HepG2 (cell line): ENCODE measurements around the gene PCP4. TPM values are rescaled to one million over a fixed set of nuclear protein-coding genes. Genes with fewer than 3 reads are reported as not detected.

Source experiments
- ATAC-seq: fragments of 200-7000 bp; cut with Tn5 transposase; 3 replicates; pipeline ENCODE4 v1.9.1; 2020; ENCODE audit warnings: mild to moderate bottlenecking, moderate library complexity
- BruUV-seq: library from RNA; stranded (reverse); fragments of 400-500 nt; replicated peaks from 2 replicates; lab custom pipeline; 2021; lab: Mats Ljungman, UMichigan
- CTCF ChIA-PET: fragments of 300-600 bp; formaldehyde crosslinking; extraction: SDS; loops from one replicate; lab custom pipeline; 2021; ENCODE audit warnings: low total read pairs, inconsistent platforms, low intra/inter-chr PET ratio; lab: Yijun Ruan, JAX
- POLR2A ChIA-PET: fragments of 350-600 bp; sonication (Branson Sonifier 250); formaldehyde crosslinking; loops from one replicate; lab custom pipeline; 2020; ENCODE audit warnings: antibody characterized with exemption, inconsistent platforms; lab: Yijun Ruan, JAX
- DNase-seq: peaks from one replicate; pipeline ENCODE4 v3.0.0-alpha.2; 2015; ENCODE audit warnings: low spot score
- FAIRE-seq: peaks from 3 replicates; lab custom pipeline; 2011; peaks lifted over from hg19 to GRCh38; lab: Jason Lieb, UNC
- H2AFZ ChIP-seq: one replicate; pipeline ENCODE4 v1.6.1; 2011; ENCODE audit warnings: low read length, inconsistent platforms
- H3K27ac ChIP-seq: fragments of 300-600 bp; 3 replicates; pipeline ENCODE4 v1.8.0; 2011; ENCODE audit warnings: mixed run types, mild to moderate bottlenecking, mixed read lengths, low read length, inconsistent platforms; ENCODE audit not compliant: insufficient read depth; ENCODE audit errors: extremely low read length
- H3K27me3 ChIP-seq, 2 experiments: fragments of 200-600 bp in 1 of 2; 2 replicates in 1 of 2; 3 replicates in 1 of 2; pipeline versions ENCODE4 v1.6.0 to v1.8.0; 2011; ENCODE audit warnings: low read length in 2 of 2, mild to moderate bottlenecking in 2 of 2, moderate library complexity in 2 of 2, inconsistent platforms in 1 of 2; ENCODE audit not compliant: insufficient read depth in 2 of 2, control insufficient read depth in 1 of 2
- H3K36me3 ChIP-seq, 2 experiments: fragments of 200-600 bp in 1 of 2; replicated peaks in 1 of 2; 2 replicates in 1 of 2; 3 replicates in 1 of 2; pipeline versions ENCODE4 v1.5.1 to v1.8.0; 2011; ENCODE audit warnings: low read length in 2 of 2, inconsistent platforms in 1 of 2; ENCODE audit not compliant: insufficient read depth in 2 of 2, control insufficient read depth in 1 of 2
- H3K4me1 ChIP-seq: 2 replicates; pipeline ENCODE4 v1.5.1; 2012; ENCODE audit warnings: low read length, inconsistent platforms; ENCODE audit not compliant: insufficient read depth
- H3K4me2 ChIP-seq: 2 replicates; pipeline ENCODE4 v1.6.0; 2011; ENCODE audit warnings: low read depth, low read length, inconsistent platforms
- H3K4me3 ChIP-seq, 3 experiments: fragments of 200-600 bp in 1 of 3; sonication (generic), shearing (Covaris generic) in 1 of 3; replicated peaks in 1 of 3; 2 replicates each; pipeline ENCODE4 v1.5.1; 2011 to 2016; ENCODE audit warnings: low read length in 3 of 3, inconsistent platforms in 2 of 3, low read depth in 2 of 3, mild to moderate bottlenecking in 2 of 3, control low read depth in 1 of 3, mixed read lengths in 1 of 3; ENCODE audit not compliant: insufficient read depth in 1 of 3
- H3K79me2 ChIP-seq: one replicate; pipeline ENCODE4 v1.6.1; 2011; ENCODE audit warnings: low read length, inconsistent platforms; ENCODE audit not compliant: insufficient read depth
- H3K9ac ChIP-seq: 2 replicates; pipeline ENCODE4 v1.6.0; 2011; ENCODE audit warnings: mild to moderate bottlenecking, low read depth, low read length, inconsistent platforms; ENCODE audit not compliant: insufficient read depth
- H3K9me3 ChIP-seq: 2 replicates; pipeline ENCODE4 v1.5.1; 2012; ENCODE audit warnings: mild to moderate bottlenecking, low read length
- H4K20me1 ChIP-seq: 2 replicates; pipeline ENCODE4 v1.6.0; 2011; ENCODE audit warnings: inconsistent platforms, mild to moderate bottlenecking, low read length, moderate library complexity; ENCODE audit not compliant: insufficient read depth
- ATF7-NPFF ChIP-seq: sonication (generic); formaldehyde crosslinking; IDR thresholded peaks from 2 replicates; pipeline ENCODE4 v1.8.1; 2023; ENCODE audit warnings: mild to moderate bottlenecking, low read depth, missing genetic modification reagents, moderate library complexity
- CREBL2 ChIP-seq: sonication (generic); formaldehyde crosslinking; IDR thresholded peaks from 2 replicates; pipeline ENCODE4 v1.8.1; 2023; ENCODE audit warnings: missing genetic modification reagents, mild to moderate bottlenecking, borderline replicate concordance
- ETV6 ChIP-seq: sonication (generic); formaldehyde crosslinking; conservative IDR thresholded peaks from 2 replicates; pipeline ENCODE4 v1.4.0; 2020; ENCODE audit warnings: missing genetic modification reagents
- FOSL1 ChIP-seq: sonication (generic); formaldehyde crosslinking; IDR thresholded peaks from 2 replicates; pipeline ENCODE4 v1.9.0; 2021; ENCODE audit warnings: missing genetic modification reagents, borderline replicate concordance
- MIER3 ChIP-seq: IDR thresholded peaks from 2 replicates; pipeline ENCODE4 v1.6.1; 2016; ENCODE audit warnings: missing compliant biosample characterization, borderline replicate concordance
- NBN ChIP-seq: fragments of 450-650 bp; conservative IDR thresholded peaks from 2 replicates; pipeline ENCODE4 v1.6.1; 2017
- NR2F1 ChIP-seq, 2 experiments: fragments of 450-650 bp in 1 of 2; formaldehyde crosslinking in 1 of 2; IDR thresholded peaks; 2 replicates each; pipeline versions ENCODE4 v1.5.0 to v1.6.1; 2016 to 2020; ENCODE audit warnings: mild to moderate bottlenecking in 1 of 2, missing compliant biosample characterization in 1 of 2, missing genetic modification reagents in 1 of 2, moderate library complexity in 1 of 2
- RBFOX2 ChIP-seq: fragments of 200-400 bp; formaldehyde crosslinking; IDR thresholded peaks from 2 replicates; pipeline ENCODE4 v1.6.1; 2017; ENCODE audit warnings: low read depth, mild to moderate bottlenecking, low read length
- SAP130 ChIP-seq: IDR thresholded peaks from 2 replicates; pipeline ENCODE4 v1.6.1; 2016; ENCODE audit warnings: low read depth
- ZNF572 ChIP-seq: sonication (generic); formaldehyde crosslinking; IDR thresholded peaks from 2 replicates; pipeline ENCODE4 v1.5.1; 2020; ENCODE audit warnings: mild to moderate bottlenecking, missing genetic modification reagents
- ZNF577 ChIP-seq: sonication (generic); formaldehyde crosslinking; IDR thresholded peaks from 2 replicates; pipeline ENCODE4 v1.4.0; 2020; ENCODE audit warnings: mild to moderate bottlenecking, low read depth, missing genetic modification reagents, borderline replicate concordance
- ZNF713 ChIP-seq: sonication (generic); formaldehyde crosslinking; IDR thresholded peaks from 2 replicates; pipeline ENCODE4 v1.4.0; 2020; ENCODE audit warnings: mild to moderate bottlenecking, missing genetic modification reagents
- ZNF773 ChIP-seq: sonication (generic); formaldehyde crosslinking; IDR thresholded peaks from 2 replicates; pipeline ENCODE4 v1.4.0; 2020; ENCODE audit warnings: missing genetic modification reagents, borderline replicate concordance
- whole genome bisulfite sequencing: methylation state at CpG from one replicate; pipeline ENCODE4 v1.1.6; 2017; ENCODE audit warnings: low lambda C conversion rate; 5-methylcytosine and 5-hydroxymethylcytosine counted together
- in situ Hi-C: cut with HindIII; loops from 2 replicates; pipeline ENCODE4 v1.10.0; 2017; ENCODE audit warnings: low pct_unique_long_range_greater_than_20kb; ENCODE audit not compliant: extremely low pct_ligation_motif_present
- intact Hi-C: fragments of 100-400 bp; cut with micrococcal nuclease; formaldehyde crosslinking; loops from one replicate; pipeline ENCODE4 v1.10.0; 2022; ENCODE audit not compliant: unreplicated experiment
- polyA plus RNA-seq, 8 experiments: library from polyadenylated mRNA; depleted of rRNA in 3 of 8; stranded (reverse) in 7 of 8; unstranded in 1 of 8; fragments of >200 nt; fragmentation: Illumina TruSeq in 4 of 8; extraction: Trizol in 4 of 8; gene quantifications; 2 replicates each; pipeline versions ENCODE4 v1.2.1 to v1.2.3, GENCODE V29; 2011 to 2016; ENCODE audit warnings: low read depth in 4 of 8, missing spikeins in 1 of 8, mixed read lengths in 1 of 8; ENCODE audit not compliant: insufficient read depth in 1 of 8
- total RNA-seq, 5 experiments: library from RNA; depleted of rRNA; stranded (reverse); fragments of >200 nt; fragmentation: Illumina TruSeq; extraction: Trizol; gene quantifications; 2 replicates each; pipeline ENCODE4 v1.2.3, GENCODE V29; 2016; ENCODE audit warnings: low read depth in 1 of 5
- TF ChIP-seq, protein P1 (sequence below): sonication (generic); formaldehyde crosslinking; IDR thresholded peaks from 2 replicates; pipeline ENCODE4 v1.4.0; 2020; ENCODE audit warnings: mild to moderate bottlenecking, missing genetic modification reagents
- TF ChIP-seq, protein P2 (sequence below): sonication (generic); formaldehyde crosslinking; IDR thresholded peaks from 2 replicates; pipeline ENCODE4 v1.5.1; 2020; ENCODE audit warnings: mild to moderate bottlenecking, missing genetic modification reagents, moderate library complexity
- TF ChIP-seq, protein P3 (sequence below): sonication (generic); formaldehyde crosslinking; IDR thresholded peaks from 2 replicates; pipeline ENCODE4 v1.8.1; 2023; ENCODE audit warnings: mild to moderate bottlenecking, inconsistent platforms, moderate library complexity, missing genetic modification reagents, borderline replicate concordance

PCP4 gene
- total and polyA plus RNA-seq, 2 of the 13 experiments (the other 11 are each of a cell fraction or from before 2014, with no cell fraction given): not detected

GRCh38 chr21:39840373-39841097 lies 26.7 kb upstream of the PCP4 start:
- Histone ChIP-seq H3K4me1 (no peaks in the 10 kb centered on the region), H2AFZ (no peak overlapping the region), H3K36me3 (no peaks in the 10 kb centered on the region), H3K4me3 (no peak overlapping the region), H4K20me1 (no peaks in the 10 kb centered on the region), H3K27ac (no peak overlapping the region), H3K9me3 (peaks cover 93% of the 10 kb centered on the region), H3K9ac (no peak overlapping the region), H3K79me2 (no peaks in the 10 kb centered on the region), H3K27me3 (no peaks in the 10 kb centered on the region), H3K4me2 (no peak overlapping the region)
- BruUV-seq: no TSS peak
- ChIA-PET POLR2A (no interaction called here), CTCF (no interaction called here)
- in situ Hi-C loops: no loop called here
- 34% methylated on average over 22 of the region's 22 CpGs for WGBS
- no peak for ATAC-seq
- intact Hi-C loops: no loop called here
- no peak for FAIRE-seq
- DNase-seq: no peak
- TF ChIP-seq, protein P1, sequence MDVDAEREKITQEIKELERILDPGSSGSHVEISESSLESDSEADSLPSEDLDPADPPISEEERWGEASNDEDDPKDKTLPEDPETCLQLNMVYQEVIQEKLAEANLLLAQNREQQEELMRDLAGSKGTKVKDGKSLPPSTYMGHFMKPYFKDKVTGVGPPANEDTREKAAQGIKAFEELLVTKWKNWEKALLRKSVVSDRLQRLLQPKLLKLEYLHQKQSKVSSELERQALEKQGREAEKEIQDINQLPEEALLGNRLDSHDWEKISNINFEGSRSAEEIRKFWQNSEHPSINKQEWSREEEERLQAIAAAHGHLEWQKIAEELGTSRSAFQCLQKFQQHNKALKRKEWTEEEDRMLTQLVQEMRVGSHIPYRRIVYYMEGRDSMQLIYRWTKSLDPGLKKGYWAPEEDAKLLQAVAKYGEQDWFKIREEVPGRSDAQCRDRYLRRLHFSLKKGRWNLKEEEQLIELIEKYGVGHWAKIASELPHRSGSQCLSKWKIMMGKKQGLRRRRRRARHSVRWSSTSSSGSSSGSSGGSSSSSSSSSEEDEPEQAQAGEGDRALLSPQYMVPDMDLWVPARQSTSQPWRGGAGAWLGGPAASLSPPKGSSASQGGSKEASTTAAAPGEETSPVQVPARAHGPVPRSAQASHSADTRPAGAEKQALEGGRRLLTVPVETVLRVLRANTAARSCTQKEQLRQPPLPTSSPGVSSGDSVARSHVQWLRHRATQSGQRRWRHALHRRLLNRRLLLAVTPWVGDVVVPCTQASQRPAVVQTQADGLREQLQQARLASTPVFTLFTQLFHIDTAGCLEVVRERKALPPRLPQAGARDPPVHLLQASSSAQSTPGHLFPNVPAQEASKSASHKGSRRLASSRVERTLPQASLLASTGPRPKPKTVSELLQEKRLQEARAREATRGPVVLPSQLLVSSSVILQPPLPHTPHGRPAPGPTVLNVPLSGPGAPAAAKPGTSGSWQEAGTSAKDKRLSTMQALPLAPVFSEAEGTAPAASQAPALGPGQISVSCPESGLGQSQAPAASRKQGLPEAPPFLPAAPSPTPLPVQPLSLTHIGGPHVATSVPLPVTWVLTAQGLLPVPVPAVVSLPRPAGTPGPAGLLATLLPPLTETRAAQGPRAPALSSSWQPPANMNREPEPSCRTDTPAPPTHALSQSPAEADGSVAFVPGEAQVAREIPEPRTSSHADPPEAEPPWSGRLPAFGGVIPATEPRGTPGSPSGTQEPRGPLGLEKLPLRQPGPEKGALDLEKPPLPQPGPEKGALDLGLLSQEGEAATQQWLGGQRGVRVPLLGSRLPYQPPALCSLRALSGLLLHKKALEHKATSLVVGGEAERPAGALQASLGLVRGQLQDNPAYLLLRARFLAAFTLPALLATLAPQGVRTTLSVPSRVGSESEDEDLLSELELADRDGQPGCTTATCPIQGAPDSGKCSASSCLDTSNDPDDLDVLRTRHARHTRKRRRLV (CRISPR knock-in tag): no peak
- TF ChIP-seq ZNF572 (CRISPR knock-in tag) (no peak), NR2F1 (CRISPR knock-in tag; IDR thresholded peaks at IDR 0.05) (no peak), MIER3 (CRISPR knock-in tag) (no peak), ZNF773 (CRISPR knock-in tag) (no peak), CREBL2 (no peak), ETV6 (CRISPR knock-in tag) (no peak), ATF7-NPFF (CRISPR knock-in tag) (no peak), FOSL1 (CRISPR knock-in tag) (no peak), SAP130 (CRISPR knock-in tag) (no peak), RBFOX2 (no peak), NBN (no peak), ZNF713 (CRISPR knock-in tag) (no peak), ZNF577 (no peak)
- TF ChIP-seq, protein P2, sequence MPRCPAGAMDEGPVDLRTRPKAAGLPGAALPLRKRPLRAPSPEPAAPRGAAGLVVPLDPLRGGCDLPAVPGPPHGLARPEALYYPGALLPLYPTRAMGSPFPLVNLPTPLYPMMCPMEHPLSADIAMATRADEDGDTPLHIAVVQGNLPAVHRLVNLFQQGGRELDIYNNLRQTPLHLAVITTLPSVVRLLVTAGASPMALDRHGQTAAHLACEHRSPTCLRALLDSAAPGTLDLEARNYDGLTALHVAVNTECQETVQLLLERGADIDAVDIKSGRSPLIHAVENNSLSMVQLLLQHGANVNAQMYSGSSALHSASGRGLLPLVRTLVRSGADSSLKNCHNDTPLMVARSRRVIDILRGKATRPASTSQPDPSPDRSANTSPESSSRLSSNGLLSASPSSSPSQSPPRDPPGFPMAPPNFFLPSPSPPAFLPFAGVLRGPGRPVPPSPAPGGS (CRISPR knock-in tag): no peak
- TF ChIP-seq, protein P3, sequence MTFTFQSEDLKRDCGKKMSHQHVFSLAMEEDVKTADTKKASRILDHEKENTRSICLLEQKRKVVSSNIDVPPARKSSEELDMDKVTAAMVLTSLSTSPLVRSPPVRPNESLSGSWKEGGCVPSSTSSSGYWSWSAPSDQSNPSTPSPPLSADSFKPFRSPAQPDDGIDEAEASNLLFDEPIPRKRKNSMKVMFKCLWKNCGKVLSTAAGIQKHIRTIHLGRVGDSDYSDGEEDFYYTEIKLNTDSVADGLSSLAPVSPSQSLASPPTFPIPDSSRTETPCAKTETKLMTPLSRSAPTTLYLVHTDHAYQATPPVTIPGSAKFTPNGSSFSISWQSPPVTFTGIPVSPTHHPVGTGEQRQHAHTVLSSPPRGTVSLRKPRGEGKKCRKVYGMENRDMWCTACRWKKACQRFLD (CRISPR knock-in tag): no peak
